PFSK-1 (cell line): Measurements from ENCODE around the gene TIGAR.

Source experiments
- FOXP2 ChIP-seq: optimal IDR thresholded peaks from 2 replicates; pipeline ENCODE3; 2011; ENCODE audit warnings: borderline replicate concordance, control low read depth, inconsistent platforms; ENCODE audit not compliant: insufficient read depth; ENCODE audit errors: extremely low read length, extremely low read depth
- POLR2AphosphoS5 ChIP-seq: IDR thresholded peaks from 2 replicates; pipeline ENCODE4 v1.6.1; 2012; ENCODE audit warnings: low read depth, mild to moderate bottlenecking, control low read depth, low read length, moderate library complexity
- SIN3A ChIP-seq: IDR thresholded peaks from 2 replicates; pipeline ENCODE4 v1.6.1; 2012; ENCODE audit warnings: mild to moderate bottlenecking, low read length, moderate library complexity, borderline replicate concordance; ENCODE audit not compliant: insufficient read depth
- TAF1 ChIP-seq: IDR thresholded peaks from 2 replicates; pipeline ENCODE4 v1.6.1; 2012; ENCODE audit warnings: low read length, control low read depth, borderline replicate concordance; ENCODE audit not compliant: insufficient read depth
- TF ChIP-seq, protein P1 (sequence below), 2 experiments: IDR thresholded peaks; 2 replicates each; pipeline versions ENCODE4 v1.6.1 to v1.8.0; 2011 to 2012; ENCODE audit warnings: low read depth in 2 of 2, low read length in 2 of 2, control low read depth in 1 of 2, inconsistent platforms in 1 of 2, mild to moderate bottlenecking in 1 of 2, moderate library complexity in 1 of 2; ENCODE audit not compliant: insufficient read depth in 1 of 2

DNA sequence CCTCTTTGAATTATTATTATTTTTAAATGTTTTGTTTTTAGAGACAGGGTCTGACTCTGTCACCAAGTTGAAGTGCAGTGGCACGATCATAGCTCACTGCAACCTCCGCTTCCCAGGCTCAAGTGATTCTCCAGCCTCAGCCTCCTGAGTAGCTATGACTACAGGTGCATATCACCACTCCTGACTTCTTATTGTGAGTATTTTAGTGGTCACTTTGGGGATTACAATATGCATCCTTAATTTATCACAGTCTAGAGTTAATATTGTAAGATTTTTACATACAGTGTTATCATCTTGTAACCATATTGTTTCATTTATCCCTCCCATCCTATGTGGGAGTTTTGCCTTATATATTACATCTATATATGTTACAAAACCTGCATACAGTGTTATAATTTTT lies 45.1 kb downstream of the TIGAR start:
- no peak for TF ChIP-seq TAF1
- no peak for TF ChIP-seq SIN3A
- no peak for TF ChIP-seq POLR2AphosphoS5
- TF ChIP-seq, protein P1, sequence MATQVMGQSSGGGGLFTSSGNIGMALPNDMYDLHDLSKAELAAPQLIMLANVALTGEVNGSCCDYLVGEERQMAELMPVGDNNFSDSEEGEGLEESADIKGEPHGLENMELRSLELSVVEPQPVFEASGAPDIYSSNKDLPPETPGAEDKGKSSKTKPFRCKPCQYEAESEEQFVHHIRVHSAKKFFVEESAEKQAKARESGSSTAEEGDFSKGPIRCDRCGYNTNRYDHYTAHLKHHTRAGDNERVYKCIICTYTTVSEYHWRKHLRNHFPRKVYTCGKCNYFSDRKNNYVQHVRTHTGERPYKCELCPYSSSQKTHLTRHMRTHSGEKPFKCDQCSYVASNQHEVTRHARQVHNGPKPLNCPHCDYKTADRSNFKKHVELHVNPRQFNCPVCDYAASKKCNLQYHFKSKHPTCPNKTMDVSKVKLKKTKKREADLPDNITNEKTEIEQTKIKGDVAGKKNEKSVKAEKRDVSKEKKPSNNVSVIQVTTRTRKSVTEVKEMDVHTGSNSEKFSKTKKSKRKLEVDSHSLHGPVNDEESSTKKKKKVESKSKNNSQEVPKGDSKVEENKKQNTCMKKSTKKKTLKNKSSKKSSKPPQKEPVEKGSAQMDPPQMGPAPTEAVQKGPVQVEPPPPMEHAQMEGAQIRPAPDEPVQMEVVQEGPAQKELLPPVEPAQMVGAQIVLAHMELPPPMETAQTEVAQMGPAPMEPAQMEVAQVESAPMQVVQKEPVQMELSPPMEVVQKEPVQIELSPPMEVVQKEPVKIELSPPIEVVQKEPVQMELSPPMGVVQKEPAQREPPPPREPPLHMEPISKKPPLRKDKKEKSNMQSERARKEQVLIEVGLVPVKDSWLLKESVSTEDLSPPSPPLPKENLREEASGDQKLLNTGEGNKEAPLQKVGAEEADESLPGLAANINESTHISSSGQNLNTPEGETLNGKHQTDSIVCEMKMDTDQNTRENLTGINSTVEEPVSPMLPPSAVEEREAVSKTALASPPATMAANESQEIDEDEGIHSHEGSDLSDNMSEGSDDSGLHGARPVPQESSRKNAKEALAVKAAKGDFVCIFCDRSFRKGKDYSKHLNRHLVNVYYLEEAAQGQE (IDR thresholded peaks at IDR 0.05; ENCODE audit: insufficient read depth in 1 of 2, low read depth in 2 of 2, low read length in 2 of 2), result no peak
- no peak for TF ChIP-seq FOXP2
